ENCODE results near the gene VAV3. TPM values are rescaled to one million over a fixed set of nuclear protein-coding genes. Genes with fewer than 3 reads are reported as not detected.

The VAV3 gene
- total and polyA plus RNA-seq, 10 of the 15 experiments (the other 5 are each of a cell fraction or from before 2014, with no cell fraction given) = 0.84 to 5.5 (median 3.4) TPM

GRCh38 chr1:107802654-107803053 lies 162.3 kb downstream of the VAV3 start:
- Histone ChIP-seq H3K4me3 (no peak overlapping the region), H3K4me2 (ENCODE audit: control insufficient read depth, insufficient read depth) (no peak overlapping the region), H2AFZ (ENCODE audit: control insufficient read depth, low read depth, low read length) (no peak overlapping the region), H3K27me3 (replicated peaks in 1 of 2; ENCODE audit: control insufficient read depth in 2 of 2, insufficient read depth in 2 of 2, low read length in 1 of 2) (no peaks in the 10 kb centered on the region), H3K4me1 (ENCODE audit: control insufficient read depth, insufficient read depth, low read length) (no peaks in the 10 kb centered on the region), H3K36me3 (ENCODE audit: control insufficient read depth in 2 of 2, insufficient read depth in 2 of 2, low read length in 1 of 2) (no peaks in the 10 kb centered on the region), H3K27ac (ENCODE audit: control insufficient read depth, insufficient read depth) (no peak overlapping the region), H4K20me1 (ENCODE audit: control insufficient read depth, insufficient read depth) (no peaks in the 10 kb centered on the region), H3K9me3 (replicated peaks; ENCODE audit: control insufficient read depth, insufficient read depth, low read length) (no peaks in the 10 kb centered on the region; the same call in 1 of the 3 replicates), H3K79me2 (ENCODE audit: control insufficient read depth, insufficient read depth, low read length) (no peaks in the 10 kb centered on the region), H3K9ac (ENCODE audit: control insufficient read depth, insufficient read depth, low read length) (no peak overlapping the region)
- TF ChIP-seq ZNF384 (IDR thresholded peaks at IDR 0.05; ENCODE audit: borderline replicate concordance, low read depth, low read length) (peak; percentile 35; the same call in 1 of the 2 replicates), NKRF (conservative IDR thresholded peaks at IDR 0.05) (no peak), SPI1 (IDR thresholded peaks at IDR 0.05; ENCODE audit: borderline replicate concordance, insufficient read depth, low read depth, low read length) (no peak), FOS (IDR thresholded peaks at IDR 0.05; ENCODE audit: borderline replicate concordance, extremely low read depth, insufficient read length) (no peak), HCFC1 (IDR thresholded peaks at IDR 0.05; ENCODE audit: low read length) (no peak)
- peak; percentile 77 for ATAC-seq
- no TSS peak for BruUV-seq (replicated peaks)
- in situ Hi-C loops (cut with MboI) (no loop called here), intact Hi-C loops (cut with micrococcal nuclease; ENCODE audit: unreplicated experiment) (no loop called here)
- DNase-seq (ENCODE audit: low read depth, low spot score) = no peak
- WGBS (ENCODE audit: insufficient coverage, insufficient replicate concordance, low lambda C conversion rate, missing lambda C conversion rate) = 33% methylated on average over 1 of the region's 1 CpG
- POLR2A ChIA-PET = interaction anchor here (0.6 kb wide), 1 partner anchor 16 kb away, joined by 5 read pairs; no protein-coding TSS in a partner anchor
- CTCF ChIA-PET = no interaction called here
- SMC1A ChIA-PET (ENCODE audit: uncharacterized antibody, unreplicated experiment) = interaction anchor here (0.6 kb wide), 1 partner anchor 190 kb away, joined by 3 read pairs; no protein-coding TSS in a partner anchor
- RAD21 ChIA-PET (ENCODE audit: unreplicated experiment) = no interaction called here
- peak; percentile 74 for FAIRE-seq

Measured in GM12878 (cell line).